Heart left ventricle (tissue), 13 donors: ENCODE data around the gene HAGHL.

Experiments
- POLR2A ChIP-seq, 2 donors: fragments of 450-650 bp; IDR thresholded peaks; one replicate each; pipeline ENCODE4 v1.6.1; 2017; ENCODE audit warnings: antibody characterized with exemption in 2 of 2, mild to moderate bottlenecking in 2 of 2, moderate library complexity in 2 of 2
- TF ChIP-seq, protein P1 (sequence below), 12 donors: fragments of 200-600 bp; sonication (generic) in 4 of 12; IDR thresholded peaks; one replicate each; pipeline versions ENCODE4 v1.5.0 to v1.8.0; 2018 to 2022; ENCODE audit warnings: antibody characterized with exemption in 12 of 12, mild to moderate bottlenecking in 5 of 12
- donor health status: ischemic (EF 13 %, LVEDD 7.1; RV severe dilation, severe dysfunction).
- donor health status: DM: no; HTN: yes; CAD: no.
- donor health status: DM: no; HTN: no; CAD: no.
- donor health status: ischemic (EF 25% LVEDD 6.9; RV normal size, moderate dysfunction).
- donor health status: ischemic (EF 25% LVEDD 5.7; RV mildly dilated, moderate dysfunction).
- donor health status: ischemic (EF 35%, LVEDD 5.7; RV mildly dilated, moderate dysfunction).
- donor health status: nonischemic (EF 11% LVEDD 7.7; RV severe dilation, severe dysfunction).
- donor health status: DM: yes; HTN: yes; CAD: no.
- donor health status: PGD.
- donor health status: ischemic (EF 29% LVEDD 5.4; RV normal size, mild dysfunction).
- donor health status: nonischemic (EF 23%, LVEDD 6.1; RV moderate dilation, normal function).

- TF ChIP-seq, protein P1, sequence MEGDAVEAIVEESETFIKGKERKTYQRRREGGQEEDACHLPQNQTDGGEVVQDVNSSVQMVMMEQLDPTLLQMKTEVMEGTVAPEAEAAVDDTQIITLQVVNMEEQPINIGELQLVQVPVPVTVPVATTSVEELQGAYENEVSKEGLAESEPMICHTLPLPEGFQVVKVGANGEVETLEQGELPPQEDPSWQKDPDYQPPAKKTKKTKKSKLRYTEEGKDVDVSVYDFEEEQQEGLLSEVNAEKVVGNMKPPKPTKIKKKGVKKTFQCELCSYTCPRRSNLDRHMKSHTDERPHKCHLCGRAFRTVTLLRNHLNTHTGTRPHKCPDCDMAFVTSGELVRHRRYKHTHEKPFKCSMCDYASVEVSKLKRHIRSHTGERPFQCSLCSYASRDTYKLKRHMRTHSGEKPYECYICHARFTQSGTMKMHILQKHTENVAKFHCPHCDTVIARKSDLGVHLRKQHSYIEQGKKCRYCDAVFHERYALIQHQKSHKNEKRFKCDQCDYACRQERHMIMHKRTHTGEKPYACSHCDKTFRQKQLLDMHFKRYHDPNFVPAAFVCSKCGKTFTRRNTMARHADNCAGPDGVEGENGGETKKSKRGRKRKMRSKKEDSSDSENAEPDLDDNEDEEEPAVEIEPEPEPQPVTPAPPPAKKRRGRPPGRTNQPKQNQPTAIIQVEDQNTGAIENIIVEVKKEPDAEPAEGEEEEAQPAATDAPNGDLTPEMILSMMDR (IDR thresholded peaks at IDR 0.05): no peak
- no peak for TF ChIP-seq POLR2A (IDR thresholded peaks at IDR 0.05)
Measured at GRCh38 chr16:694187-694862, 32.6 kb upstream of the HAGHL start.
